Activated naive CD8-positive, alpha-beta T cell treated with anti-CD3 and anti-CD28 coated beads, Interleukin-2, amount 50 U/mL, for 16 hours (primary cell): ENCODE data around the gene GFRA3.
"Not testable (repeated sequence)": the region's sequence is repeated elsewhere in the genome, so short reads cannot be mapped to it uniquely, and the experiment has no call there.

Source experiments
- DNase-seq: peaks from one replicate; pipeline ENCODE4 v3.0.0-alpha.2; 2020; ENCODE audit warnings: low read depth, low spot score

The GFRA3 gene, protein sequence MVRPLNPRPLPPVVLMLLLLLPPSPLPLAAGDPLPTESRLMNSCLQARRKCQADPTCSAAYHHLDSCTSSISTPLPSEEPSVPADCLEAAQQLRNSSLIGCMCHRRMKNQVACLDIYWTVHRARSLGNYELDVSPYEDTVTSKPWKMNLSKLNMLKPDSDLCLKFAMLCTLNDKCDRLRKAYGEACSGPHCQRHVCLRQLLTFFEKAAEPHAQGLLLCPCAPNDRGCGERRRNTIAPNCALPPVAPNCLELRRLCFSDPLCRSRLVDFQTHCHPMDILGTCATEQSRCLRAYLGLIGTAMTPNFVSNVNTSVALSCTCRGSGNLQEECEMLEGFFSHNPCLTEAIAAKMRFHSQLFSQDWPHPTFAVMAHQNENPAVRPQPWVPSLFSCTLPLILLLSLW

DNA sequence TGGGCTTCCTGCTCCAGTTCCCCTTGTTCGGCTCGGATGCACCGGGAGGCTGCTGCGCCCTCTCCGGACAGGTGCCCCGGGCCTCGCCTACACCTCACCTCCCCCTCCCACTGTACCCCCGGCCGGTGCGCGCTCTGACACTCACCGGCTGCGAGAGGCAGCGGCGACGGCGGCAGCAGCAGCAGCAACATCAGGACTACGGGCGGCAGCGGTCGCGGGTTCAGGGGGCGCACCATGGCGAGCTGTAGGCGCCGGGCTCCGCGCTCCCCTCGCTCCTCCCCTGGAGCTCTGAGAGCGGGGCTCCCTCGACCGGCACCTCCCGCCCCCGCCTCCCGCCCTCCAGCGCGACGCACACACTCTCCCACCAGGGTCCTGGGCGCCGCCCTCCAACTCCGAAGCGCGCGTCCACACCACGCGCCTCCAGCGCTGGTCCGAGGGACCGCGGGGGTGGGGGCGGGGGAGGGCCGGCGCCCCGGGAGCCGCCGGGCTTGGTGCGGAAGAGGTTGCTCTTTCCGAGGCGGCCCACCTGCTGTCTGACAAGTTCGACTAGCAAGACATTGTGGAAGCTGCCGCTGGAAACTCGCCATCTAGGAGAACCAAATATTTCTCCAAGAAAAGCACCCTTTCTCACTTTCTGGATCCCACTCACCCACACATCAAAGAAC lies at the start of gene GFRA3:
Gene GFRA3, minus strand, starts transcription at position 433 of the 665 bp plus-strand sequence. Its CDS starts 197 bp downstream, at position 236.
- no peak for DNase-seq

DNA sequence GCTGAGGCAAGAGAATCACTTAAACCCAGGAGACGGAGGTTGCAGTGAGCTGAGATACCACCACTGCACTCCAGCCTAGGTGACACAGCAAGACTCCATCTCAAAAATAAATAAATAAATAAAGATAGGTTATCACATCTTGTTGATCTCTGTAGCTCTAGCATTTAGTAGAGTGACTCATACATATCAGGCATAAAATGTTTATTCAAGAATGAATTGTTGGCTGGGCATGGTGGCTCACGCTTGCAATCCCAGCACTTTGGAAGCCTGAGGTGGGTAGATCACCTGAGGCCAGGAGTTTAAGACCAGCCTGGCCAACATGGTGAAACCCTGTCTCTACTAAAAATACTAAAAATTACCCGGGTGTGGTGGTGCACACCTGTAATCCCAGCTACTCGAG lies 43.8 kb upstream of the GFRA3 start:
- DNase-seq: not testable (repeated sequence)

DNA sequence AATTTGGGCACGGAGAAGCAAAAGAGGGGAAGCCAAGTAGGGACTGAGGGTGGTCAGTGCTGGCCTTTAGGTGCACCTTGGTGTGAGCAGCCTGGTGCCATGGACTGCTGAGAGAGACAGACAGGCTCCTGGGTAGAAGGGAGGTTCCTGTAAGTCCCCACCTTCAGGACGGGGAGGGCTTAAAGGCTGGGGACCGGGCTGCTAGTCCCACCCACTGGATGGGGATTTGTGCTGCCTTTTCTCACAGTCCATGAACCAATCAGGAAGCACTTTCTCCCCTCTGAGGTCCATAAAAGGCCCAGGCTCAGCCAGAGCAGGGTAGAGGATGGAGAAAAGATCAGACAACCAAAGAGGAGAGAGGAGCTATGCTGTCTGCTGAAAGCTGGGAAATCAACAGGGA lies 41.9 kb upstream of the GFRA3 start:
- DNase-seq: no peak

DNA sequence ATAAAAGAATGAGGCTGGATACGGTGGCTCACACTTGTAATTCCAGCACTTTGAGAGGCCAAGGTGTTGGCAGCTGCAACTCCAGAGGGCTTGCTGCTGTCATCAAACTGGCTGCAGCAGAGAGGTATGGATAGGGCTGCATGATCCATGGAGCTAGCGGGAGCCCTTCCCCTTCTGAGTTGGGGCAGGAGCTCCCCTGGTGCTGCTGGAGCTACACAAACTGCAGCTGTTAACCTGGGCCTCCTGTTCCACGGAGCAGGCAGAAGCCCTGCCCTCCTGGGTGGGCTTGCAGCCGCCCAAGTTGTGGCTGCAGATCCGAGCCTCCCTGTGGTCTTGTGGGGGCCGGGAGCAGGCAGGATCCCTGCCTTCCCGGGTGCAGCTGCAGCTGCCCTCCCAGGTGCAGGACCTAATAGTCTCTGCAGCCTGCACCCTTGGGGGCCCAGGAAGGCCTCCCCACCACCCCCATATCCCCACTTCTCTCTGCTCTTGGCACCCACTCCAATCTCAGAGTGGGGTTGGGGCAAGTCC lies 41.4 kb upstream of the GFRA3 start:
- no peak for DNase-seq

DNA sequence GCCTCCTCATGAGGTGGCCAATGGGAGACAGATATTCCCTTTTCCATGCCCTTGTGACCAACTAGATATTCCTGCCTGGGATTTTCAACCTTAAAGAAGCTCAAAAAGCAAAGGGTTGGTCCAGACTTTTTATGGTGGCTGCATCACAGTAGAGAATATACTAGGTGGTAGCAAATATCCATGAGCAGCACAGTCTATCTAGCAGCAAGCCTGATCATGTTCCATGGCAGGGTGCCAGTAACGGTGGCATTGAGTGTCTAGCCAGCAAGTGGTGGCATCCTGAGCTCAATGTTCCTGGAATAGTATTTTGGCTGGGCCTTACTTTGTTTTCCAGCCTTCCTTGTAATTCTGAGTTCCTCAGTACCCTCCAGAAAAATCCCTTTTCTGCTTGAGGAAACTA lies 31.4 kb upstream of the GFRA3 start:
- no peak for DNase-seq

DNA sequence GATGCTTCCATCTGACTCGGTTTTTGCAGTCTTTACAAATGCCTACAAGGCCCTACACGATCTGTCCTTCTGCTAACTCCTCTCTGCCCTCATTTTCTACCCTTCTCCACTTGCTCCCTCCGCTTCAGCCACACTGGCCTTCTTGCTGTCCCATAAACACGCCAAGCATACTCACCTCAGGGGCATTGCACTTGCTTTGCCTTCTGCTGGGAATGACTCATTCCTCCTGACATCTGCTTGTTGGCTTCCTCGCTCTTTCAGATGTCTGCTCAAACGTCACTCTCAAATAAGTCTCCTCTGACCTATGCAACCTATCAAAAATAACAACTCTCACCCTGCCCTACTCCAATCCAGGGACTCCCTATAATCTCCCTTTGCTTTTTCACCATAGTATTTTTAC lies 29.0 kb upstream of the GFRA3 start:
- no peak for DNase-seq

DNA sequence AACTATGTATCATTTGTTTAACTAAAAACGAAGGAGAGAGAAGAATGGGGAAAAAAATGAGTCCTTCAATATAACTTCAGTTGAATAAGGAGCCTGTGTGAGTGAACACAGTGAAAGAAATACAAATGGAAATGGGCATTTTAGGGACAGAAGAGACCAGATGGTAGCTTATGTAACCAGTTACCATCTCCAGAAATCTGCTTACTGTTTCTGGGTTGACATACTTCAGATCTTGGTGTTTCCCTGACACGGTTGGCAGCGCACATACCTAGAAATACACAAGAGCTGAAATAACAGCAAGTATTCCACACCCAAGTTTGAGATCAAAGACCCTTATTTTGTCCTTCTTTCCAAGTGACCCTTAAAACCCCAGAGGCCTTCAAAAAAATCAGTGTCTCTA lies 14.9 kb upstream of the GFRA3 start:
- no peak for DNase-seq

DNA sequence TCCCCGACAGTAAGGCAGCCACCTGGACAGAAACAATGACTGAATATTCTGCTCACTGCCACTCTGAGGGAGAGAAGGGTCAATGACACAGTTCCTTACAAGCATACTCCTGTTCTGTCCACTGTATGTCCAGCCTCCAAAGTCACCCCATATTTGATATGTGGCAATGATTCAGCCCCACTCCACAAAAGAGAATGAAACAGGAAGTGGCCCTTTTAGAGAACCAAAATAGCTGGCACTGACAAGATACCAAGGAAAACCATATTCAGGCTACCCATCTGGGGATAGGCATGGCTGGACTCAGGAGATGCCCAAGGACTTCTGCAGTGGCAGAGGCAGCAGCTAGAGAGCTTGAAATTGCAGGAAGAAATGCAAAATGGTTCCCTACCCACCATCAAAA lies 12.8 kb upstream of the GFRA3 start:
- no peak for DNase-seq

DNA sequence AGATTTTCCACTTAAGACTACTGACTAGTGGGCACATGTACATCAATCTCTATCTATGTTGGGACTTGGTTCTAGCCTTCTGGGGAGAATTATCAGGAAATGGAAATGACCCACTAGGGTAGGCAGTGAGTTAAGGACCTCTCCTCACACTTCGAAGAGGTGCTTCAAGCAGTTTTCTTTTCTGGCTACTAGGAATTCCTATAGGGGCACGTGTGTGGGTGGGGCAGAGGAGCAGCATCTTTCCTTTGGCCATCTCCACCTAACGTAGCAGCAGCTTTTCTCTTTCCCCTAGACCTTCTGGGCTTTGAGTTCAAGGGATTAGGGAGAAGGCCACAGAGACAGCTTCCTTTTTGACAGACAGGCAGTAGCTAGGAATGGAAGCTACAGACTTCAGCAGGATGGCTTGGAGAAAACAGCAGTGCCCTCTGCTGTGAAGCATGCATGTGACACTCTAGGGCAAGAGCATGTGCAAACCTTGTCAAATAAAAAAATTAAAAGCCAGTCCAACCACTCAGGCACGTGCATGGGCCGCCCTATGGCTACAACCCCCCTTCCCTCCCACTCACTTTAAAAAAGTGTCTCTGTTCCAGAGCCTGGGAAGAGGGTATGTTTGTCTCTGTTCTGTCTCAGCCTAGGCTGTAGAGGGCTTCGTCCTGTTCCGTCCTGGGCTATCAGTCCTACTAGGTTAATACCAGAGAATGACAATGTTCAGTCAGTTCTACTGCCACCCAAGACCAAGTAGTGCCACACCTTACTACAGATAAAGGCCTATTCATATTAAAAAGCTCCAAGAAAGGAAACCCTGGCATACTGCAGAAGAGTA lies 8.7 kb upstream of the GFRA3 start:
- DNase-seq: no peak

DNA sequence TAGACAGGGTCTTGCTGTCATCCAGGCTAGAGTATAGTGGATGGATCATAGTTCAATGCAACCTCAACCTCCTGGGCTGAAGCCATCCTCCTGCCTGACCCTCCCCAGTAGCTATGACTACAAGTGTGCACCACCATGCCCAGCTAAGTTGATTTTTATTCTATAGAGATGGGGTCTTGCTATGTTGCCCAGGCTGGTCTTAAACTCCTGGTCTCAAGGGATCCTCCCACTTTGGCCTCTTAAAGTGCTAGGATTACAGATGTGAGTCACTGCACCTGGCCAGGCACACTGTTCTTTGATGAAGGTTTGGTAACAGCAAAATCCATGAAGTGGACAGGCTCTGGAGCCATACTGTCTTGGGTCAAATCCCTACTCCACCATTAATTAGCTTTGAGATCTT lies 6.5 kb upstream of the GFRA3 start:
- DNase-seq: no peak

DNA sequence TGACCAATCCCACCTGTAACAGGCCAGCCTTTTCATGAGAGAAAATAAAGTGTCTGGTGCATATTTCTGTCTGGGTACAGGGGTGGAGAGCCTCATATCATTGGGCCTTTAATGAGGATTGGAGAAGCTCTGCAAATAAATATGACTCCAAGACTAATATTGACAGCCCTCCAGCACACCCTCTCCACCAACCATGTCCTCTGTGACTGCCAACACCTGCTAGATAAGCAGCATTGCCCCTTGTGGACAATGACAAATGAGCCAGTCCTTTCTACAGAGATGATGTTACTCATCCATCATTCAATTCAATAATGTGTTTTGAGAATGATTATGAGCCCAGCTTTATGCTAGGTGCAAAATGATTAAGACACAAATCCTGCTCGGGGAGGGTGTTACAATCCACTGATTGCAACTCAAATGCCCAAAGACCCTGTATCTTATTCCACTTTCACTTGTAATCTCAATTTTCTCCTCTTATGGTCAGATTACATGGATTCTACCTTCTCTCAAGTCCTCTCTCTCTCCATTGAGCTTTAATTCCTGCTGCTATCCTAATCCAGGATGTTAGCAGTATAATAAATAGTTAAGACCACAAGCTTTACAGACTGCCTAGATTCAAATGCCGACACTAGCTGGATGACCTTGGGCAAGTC lies 2.1 kb upstream of the GFRA3 start:
- DNase-seq: no peak

DNA sequence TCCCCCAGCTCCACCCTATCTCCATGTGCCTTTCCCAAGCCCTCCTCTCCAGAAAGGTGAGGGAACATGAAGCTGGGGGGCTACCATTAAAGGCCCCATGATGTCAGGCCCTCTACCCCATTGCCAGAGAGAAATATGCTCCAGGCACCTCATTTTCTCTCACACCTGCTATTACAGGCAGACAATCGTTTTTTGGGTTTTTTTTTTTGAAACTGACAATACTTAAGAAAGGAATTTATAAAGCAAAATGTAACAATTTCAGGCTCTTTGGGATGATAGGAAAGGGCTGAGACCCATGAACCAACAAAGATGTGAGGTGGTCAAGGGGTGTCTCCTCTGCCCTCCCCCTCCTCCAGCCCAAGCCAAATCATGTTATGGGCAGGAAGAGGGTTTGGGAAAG lies 1.5 kb upstream of the GFRA3 start:
- no peak for DNase-seq

DNA sequence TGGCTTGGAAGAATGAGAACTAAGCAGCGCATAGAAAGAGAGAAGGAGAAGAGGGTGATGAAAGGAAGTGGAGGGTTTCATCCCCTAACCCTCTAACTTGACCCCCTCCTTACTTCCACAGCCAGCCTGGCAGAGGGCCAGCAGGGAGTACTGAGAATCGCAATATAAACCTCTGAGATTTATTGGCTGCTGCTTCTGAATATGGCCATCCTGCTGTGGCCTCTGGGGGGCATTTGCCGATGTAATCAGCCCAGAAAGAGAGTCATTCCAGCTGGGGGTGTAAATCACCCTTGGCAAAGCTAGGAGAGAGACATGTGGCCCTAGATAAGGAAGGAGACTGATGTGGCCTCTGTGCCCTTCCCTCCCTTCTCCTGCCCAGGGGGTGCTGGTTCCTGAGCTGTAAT lies 960 bp upstream of the GFRA3 start:
- DNase-seq: no peak

DNA sequence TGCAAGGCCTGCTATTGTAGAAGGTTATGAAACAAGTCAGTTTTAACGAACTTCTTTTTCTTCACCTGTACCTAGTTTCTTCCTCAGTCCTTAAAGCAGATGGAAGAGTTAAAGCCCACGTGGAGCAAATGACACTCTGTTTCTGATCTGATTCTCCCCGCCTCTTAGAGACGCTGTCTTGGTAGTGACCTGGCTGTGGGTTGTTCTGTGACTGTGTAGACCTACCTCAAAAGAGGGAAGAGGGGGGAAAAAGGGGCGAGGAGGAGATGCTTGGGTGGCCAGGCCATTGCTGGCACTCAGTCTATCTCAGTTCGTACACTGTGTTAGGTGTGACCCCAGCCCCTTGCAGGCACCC lies 610 bp downstream of the GFRA3 start:
- no peak for DNase-seq

DNA sequence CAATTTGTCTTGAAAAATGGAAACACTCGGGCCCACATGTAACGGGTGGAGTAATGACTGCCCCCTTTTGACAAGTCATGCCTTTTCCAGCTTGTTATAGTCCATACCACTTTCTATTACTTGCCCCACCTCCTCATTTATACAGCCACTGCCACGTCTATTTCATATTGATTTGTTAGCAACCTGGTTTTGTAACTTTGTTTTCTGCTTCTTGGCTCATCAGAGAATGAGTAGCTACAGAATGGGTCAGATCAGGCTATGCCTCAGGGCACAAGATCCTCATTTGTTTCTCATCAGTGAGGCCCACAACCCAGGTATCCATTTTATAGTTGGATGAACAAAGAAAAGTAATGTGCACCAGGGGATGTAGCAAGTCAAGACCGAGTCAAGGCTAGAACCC lies 1.7 kb downstream of the GFRA3 start:
- no peak for DNase-seq

DNA sequence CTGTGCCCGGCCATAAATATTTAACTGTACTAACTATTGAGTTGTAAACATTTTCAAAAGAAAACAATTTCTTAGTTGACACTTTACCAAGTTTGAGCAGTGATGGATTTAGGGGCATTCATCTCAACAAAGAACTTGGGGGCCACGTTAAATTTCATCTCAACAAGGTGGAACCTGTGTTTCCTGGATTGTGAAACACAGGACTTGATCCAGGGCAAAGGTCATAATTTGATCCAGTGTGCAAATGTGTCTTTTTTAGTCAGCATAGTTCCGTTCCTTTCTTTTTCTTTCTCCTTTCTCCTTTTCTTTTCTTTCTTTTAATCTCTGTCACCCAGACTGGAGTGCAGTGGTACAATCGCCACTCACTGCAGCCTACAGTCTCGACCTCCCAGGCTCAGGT lies 3.1 kb downstream of the GFRA3 start:
- DNase-seq: no peak

DNA sequence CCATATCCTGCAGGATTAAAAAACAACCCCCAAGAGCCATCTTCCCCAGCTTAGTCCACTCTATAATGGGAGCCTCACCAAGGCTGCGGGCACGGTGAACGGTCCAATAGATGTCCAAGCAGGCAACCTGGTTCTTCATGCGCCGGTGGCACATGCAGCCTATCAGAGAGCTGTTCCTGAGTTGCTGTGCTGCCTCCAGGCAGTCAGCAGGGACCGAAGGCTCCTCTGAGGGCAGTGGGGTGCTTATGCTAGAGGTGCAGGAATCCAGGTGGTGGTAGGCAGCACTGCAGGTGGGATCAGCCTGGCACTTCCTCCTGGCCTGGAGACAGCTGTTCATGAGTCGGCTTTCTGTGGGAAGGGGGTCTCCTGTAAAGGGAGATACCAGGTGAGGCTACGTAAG lies 10.2 kb downstream of the GFRA3 start:
- DNase-seq: no peak

DNA sequence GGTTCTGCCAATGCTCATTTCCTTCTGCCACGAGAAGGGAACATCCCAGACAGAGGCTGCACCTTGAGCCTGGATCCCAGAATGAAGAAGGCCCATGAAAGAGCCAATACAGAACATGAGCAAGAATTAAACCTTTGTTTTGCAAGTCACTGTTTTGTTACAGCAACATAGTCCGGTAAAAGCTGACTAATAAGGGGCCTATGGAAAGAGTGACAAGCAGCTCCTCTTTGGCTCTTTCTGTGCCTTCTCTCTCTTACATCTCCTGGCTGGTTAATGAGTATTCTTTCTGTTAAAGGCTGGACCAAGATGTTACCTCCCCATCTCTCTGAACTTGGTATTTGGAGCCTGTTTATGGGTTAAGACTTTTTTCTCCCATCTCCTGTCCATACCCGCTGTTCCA lies 10.8 kb downstream of the GFRA3 start:
- DNase-seq: no peak

DNA sequence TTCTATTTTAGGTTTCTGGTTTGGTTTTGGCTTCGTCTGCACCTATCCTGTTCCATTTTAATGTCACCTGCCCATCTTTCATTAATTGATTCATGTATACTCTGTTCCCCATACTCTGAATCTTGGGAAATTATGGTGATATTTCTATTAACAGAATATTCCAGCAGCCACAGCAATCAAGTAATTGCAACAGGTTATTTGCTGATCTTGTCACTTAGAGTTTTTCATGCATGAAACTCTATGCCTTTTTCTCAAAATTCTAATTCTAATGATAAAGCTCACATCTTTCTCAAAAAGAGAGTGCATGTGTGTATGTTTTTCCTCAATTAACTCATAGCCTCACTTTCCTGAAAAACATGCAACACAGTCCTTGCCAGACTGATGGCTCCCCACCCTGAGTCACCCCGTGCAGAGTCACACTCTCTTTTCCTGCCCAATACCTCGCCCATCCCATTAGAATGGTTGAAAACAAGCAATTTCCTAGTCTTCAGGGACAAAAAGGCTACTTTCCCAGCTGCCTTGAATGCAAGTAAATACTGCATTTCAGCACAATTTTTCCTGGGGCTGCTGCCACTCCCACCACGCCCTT lies 15.6 kb downstream of the GFRA3 start:
- DNase-seq: no peak

DNA sequence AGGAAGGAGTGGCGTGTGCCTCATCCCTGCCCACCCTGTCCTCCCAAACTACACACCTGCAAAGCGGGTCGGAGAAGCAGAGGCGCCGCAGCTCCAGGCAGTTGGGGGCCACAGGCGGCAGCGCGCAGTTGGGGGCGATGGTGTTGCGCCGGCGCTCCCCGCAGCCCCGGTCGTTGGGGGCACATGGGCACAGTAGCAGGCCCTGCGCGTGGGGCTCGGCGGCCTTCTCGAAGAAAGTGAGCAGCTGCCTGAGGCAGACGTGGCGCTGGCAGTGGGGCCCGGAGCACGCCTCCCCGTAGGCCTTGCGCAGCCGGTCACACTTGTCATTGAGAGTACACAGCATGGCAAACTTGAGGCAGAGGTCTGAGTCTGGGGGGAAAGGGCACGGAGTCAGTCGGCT lies 16.8 kb downstream of the GFRA3 start:
- DNase-seq: no peak

DNA sequence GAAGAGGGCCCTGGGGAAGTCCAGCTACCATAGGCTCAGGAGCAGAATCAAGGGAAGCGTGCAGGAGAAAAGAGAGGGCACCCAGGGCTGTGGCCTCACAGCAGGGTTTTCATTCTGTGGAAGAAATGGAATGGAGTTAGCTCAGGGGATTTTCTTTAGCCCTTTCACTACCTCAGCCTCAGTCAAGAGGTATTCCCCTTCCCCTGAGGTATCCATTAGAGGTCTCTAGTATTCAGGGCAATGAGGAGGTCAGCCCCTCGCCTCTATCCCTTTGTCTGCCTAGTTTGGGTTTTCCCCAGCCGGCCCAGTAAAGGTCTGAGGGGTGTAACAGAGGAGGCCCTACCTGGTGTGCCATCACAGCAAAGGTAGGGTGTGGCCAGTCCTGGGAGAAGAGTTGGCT lies 21.5 kb downstream of the GFRA3 start:
- DNase-seq: no peak
